Cerebellar cortex (tissue), 1 donor: Measurements from ENCODE around the gene DIPK1B.

Experiments used
- DNase-seq: peaks from one replicate; pipeline ENCODE4 v3.0.0-alpha.2; 2015; ENCODE audit warnings: low spot score

The DIPK1B gene

GRCh38 chr9:136769710-136770191 lies 57.4 kb downstream of the DIPK1B start:
- no peak for DNase-seq

- no peak for DNase-seq
These were observed 59.6 kb downstream of the DIPK1B start for GRCh38 chr9:136771907-136772415.

GRCh38 chr9:136773386-136774044 lies 61.1 kb downstream of the DIPK1B start:
- peak; percentile 68 for DNase-seq
